MM.1S (cell line): ENCODE measurements around the gene LRRN2.

Experiments used
- DNase-seq: peaks from one replicate; pipeline ENCODE4 v3.0.0-alpha.2; 2015
- H2AFZ ChIP-seq: fragments of 300-600 bp; sonication (generic); 2 replicates; pipeline ENCODE4 v1.6.0; 2016; ENCODE audit warnings: antibody characterized with exemption, low read length
- H3F3A ChIP-seq: fragments of 300-600 bp; sonication (generic); 2 replicates; pipeline ENCODE4 v1.6.1; 2016; ENCODE audit warnings: mild to moderate bottlenecking, antibody characterized with exemption, low read length, moderate library complexity, mixed read lengths; ENCODE audit not compliant: insufficient read depth
- H3K27ac ChIP-seq: fragments of 300-600 bp; sonication (generic); 2 replicates; pipeline ENCODE4 v1.5.1; 2016; ENCODE audit warnings: mild to moderate bottlenecking, low read length
- H3K27me3 ChIP-seq: fragments of 300-600 bp; sonication (generic); replicated peaks from 2 replicates; pipeline ENCODE4 v1.6.0; 2016; ENCODE audit warnings: low read length; ENCODE audit not compliant: insufficient read depth
- H3K36me3 ChIP-seq: fragments of 300-600 bp; sonication (generic); replicated peaks from 2 replicates; pipeline ENCODE4 v1.6.1; 2016; ENCODE audit warnings: mild to moderate bottlenecking, low read length, mixed read lengths; ENCODE audit not compliant: insufficient read depth
- H3K4me1 ChIP-seq: fragments of 300-600 bp; sonication (generic); 2 replicates; pipeline ENCODE4 v1.6.1; 2016; ENCODE audit warnings: low read length, mixed read lengths
- H3K4me2 ChIP-seq: fragments of 300-600 bp; sonication (generic); 2 replicates; pipeline ENCODE4 v1.6.0; 2016; ENCODE audit warnings: low read depth, low read length
- H3K4me3 ChIP-seq: fragments of 300-600 bp; sonication (generic); 2 replicates; pipeline ENCODE4 v1.5.1; 2016; ENCODE audit warnings: low read length, mixed read lengths
- H3K79me2 ChIP-seq: fragments of 300-600 bp; sonication (generic); 2 replicates; pipeline ENCODE4 v1.6.1; 2016; ENCODE audit warnings: mixed run types, low read length, mixed read lengths
- H3K9ac ChIP-seq: fragments of 300-600 bp; sonication (generic); 2 replicates; pipeline ENCODE4 v1.6.1; 2016; ENCODE audit warnings: low read length, mixed read lengths
- H3K9me2 ChIP-seq: fragments of 300-600 bp; sonication (generic); replicated peaks from 2 replicates; pipeline ENCODE4 v1.6.1; 2016; ENCODE audit warnings: mild to moderate bottlenecking, low read length, mixed read lengths; ENCODE audit not compliant: insufficient read depth
- H3K9me3 ChIP-seq: fragments of 300-600 bp; sonication (generic); replicated peaks from 2 replicates; pipeline ENCODE4 v1.6.1; 2016; ENCODE audit warnings: mild to moderate bottlenecking, low read length, mixed read lengths; ENCODE audit not compliant: insufficient read depth
- H4K20me1 ChIP-seq: fragments of 300-600 bp; sonication (generic); 2 replicates; pipeline ENCODE4 v1.6.1; 2016; ENCODE audit warnings: mild to moderate bottlenecking, low read length, moderate library complexity, mixed read lengths; ENCODE audit not compliant: insufficient read depth
- CTCF ChIP-seq: fragments of 300-600 bp; sonication (generic); IDR thresholded peaks from 2 replicates; pipeline ENCODE4 v1.5.1; 2016; ENCODE audit warnings: antibody characterized with exemption, low read length, mixed read lengths
- EZH2 ChIP-seq: fragments of 300-600 bp; sonication (generic); optimal IDR thresholded peaks from 2 replicates; pipeline ENCODE3; 2017; ENCODE audit warnings: low read depth, mild to moderate bottlenecking, antibody characterized with exemption, low read length, mixed read lengths
- EZH2phosphoT487 ChIP-seq: fragments of 300-600 bp; sonication (generic); IDR thresholded peaks from 2 replicates; pipeline ENCODE4 v1.6.1; 2018; ENCODE audit warnings: antibody characterized with exemption, low read length

Gene LRRN2

DNA sequence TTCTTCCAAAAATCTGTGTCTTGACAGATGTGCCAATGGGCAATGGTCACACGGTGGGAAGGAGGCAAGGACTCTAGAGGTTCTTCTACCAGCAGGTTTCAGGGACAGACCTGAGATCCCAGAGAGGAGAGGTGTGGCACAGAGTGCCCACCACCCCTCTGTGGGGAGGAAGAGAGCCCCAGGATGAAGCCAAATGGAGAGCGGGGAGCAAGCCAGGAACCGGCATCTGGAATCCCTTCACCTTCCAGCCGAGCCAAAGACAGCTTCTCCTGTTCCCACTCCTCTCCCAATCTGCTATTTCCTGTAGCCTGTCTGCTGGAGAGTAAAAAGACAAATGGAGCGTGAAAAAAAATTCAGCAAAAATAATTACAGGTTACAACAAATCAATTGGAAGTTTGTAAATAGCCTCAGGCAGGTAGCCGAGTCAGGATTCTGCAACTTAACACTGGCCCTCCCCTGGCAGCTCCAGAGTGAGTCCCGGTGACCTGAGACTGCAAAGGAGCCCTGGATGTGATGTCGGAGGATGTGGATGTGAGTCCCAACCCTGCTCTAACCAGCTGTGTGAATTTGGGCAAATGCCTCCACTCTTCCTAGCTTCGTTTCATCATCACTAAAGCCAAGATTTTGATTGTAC lies 45.4 kb upstream of the LRRN2 start:
- Histone ChIP-seq H3K27ac (no peak overlapping the region), H3K27me3 (no peaks in the 10 kb centered on the region), H3K9ac (no peak overlapping the region), H3K4me1 (no peaks in the 10 kb centered on the region), H4K20me1 (no peaks in the 10 kb centered on the region), H3K9me2 (no peaks in the 10 kb centered on the region), H3K79me2 (no peaks in the 10 kb centered on the region), H3F3A (no peaks in the 10 kb centered on the region), H3K9me3 (no peaks in the 10 kb centered on the region), H3K4me2 (no peak overlapping the region), H2AFZ (no peak overlapping the region), H3K36me3 (no peaks in the 10 kb centered on the region), H3K4me3 (no peak overlapping the region)
- TF ChIP-seq EZH2phosphoT487 = no peak
- no peak for TF ChIP-seq EZH2
- no peak for TF ChIP-seq CTCF
- no peak for DNase-seq

- Histone ChIP-seq H3K9ac (no peak overlapping the region), H3K4me1 (no peaks in the 10 kb centered on the region)
These were observed 44.0 kb upstream of the LRRN2 start for GRCh38 chr1:204729516-204729915.

GRCh38 chr1:204728456-204728855 lies 42.9 kb upstream of the LRRN2 start:
- no peaks in the 10 kb centered on the region for H3K36me3 ChIP-seq
- H2AFZ ChIP-seq = no peak overlapping the region
- no peaks in the 10 kb centered on the region for H3K9me3 ChIP-seq
- no peaks in the 10 kb centered on the region for H4K20me1 ChIP-seq
- no peak overlapping the region for H3K4me3 ChIP-seq
- no peak for TF ChIP-seq EZH2
- TF ChIP-seq CTCF = no peak
- TF ChIP-seq EZH2phosphoT487 = no peak
- H3K27ac ChIP-seq = no peak overlapping the region
- no peaks in the 10 kb centered on the region for H3F3A ChIP-seq
- no peak for DNase-seq
- no peaks in the 10 kb centered on the region for H3K27me3 ChIP-seq
- H3K9ac ChIP-seq = no peak overlapping the region
- H3K4me1 ChIP-seq = no peaks in the 10 kb centered on the region
- H3K79me2 ChIP-seq = no peaks in the 10 kb centered on the region
- no peaks in the 10 kb centered on the region for H3K9me2 ChIP-seq
- no peak overlapping the region for H3K4me2 ChIP-seq

More at GRCh38 chr1:204729516-204729915, 44.0 kb upstream of the LRRN2 start:
- H3F3A ChIP-seq = no peaks in the 10 kb centered on the region
- no peaks in the 10 kb centered on the region for H3K36me3 ChIP-seq
- H2AFZ ChIP-seq = no peak overlapping the region
- H3K4me3 ChIP-seq = no peak overlapping the region
- H3K79me2 ChIP-seq = no peaks in the 10 kb centered on the region
- no peak for DNase-seq
- H3K9me2 ChIP-seq = no peaks in the 10 kb centered on the region
- no peak overlapping the region for H3K27ac ChIP-seq
- H3K9me3 ChIP-seq = no peaks in the 10 kb centered on the region
- no peaks in the 10 kb centered on the region for H3K27me3 ChIP-seq
- H4K20me1 ChIP-seq = no peaks in the 10 kb centered on the region
- TF ChIP-seq EZH2phosphoT487 (no peak), EZH2 (no peak), CTCF (no peak)
- H3K4me2 ChIP-seq = no peak overlapping the region
